A549 treated with Mapracorat at 1 μM for 4 hours (cell line): ENCODE results near the gene NLRP12. TPM values are rescaled to one million over a fixed set of nuclear protein-coding genes. Genes with fewer than 3 reads are reported as not detected.

Source experiments
- total RNA-seq: library from RNA; stranded (reverse); fragments of 200-300 nt; extraction: Qiagen RNA extraction; gene quantifications from 5 replicates; pipeline ENCODE4 v1.2.3, GENCODE V29; 2022

NLRP12 gene
- not detected in 5 replicates for total RNA-seq

GRCh38 chr19:53824134-53824611 lies at the start of gene NLRP12:
TSS of gene NLRP12 (minus strand) at chr19:53824314. CDS start at chr19:53824174, 140 bp downstream.

GRCh38 chr19:53867225-53868090 lies 43.3 kb upstream of the NLRP12 start, which contains the start of gene MYADM:
TSS of gene MYADM (plus strand) at chr19:53867883. CDS start at chr19:53873530, 5,647 bp downstream.

Other genes starting within 250 kb of the NLRP12 start
- gene DPRX, start 192.3 kb downstream of the NLRP12 start, total RNA-seq: not detected in 5 replicates
- gene MYADM, start 43.6 kb upstream of the NLRP12 start, total RNA-seq: 219 to 339 TPM (median 280 TPM) in 5 replicates
- gene PRKCG, start 57.9 kb upstream of the NLRP12 start, total RNA-seq: 3.8 to 7.2 TPM (median 6.5 TPM) in 5 replicates
- 5.5 to 9.3 TPM (median 8.6 TPM) in 5 replicates for gene CACNG7, start 85.0 kb upstream of the NLRP12 start, total RNA-seq
- gene CACNG8, start 138.6 kb upstream of the NLRP12 start, total RNA-seq: 0.73 to 1.2 TPM (median 0.93 TPM) in 5 replicates
- 9.3 to 13.4 TPM (median 12.4 TPM) in 5 replicates for gene CACNG6, start 167.3 kb upstream of the NLRP12 start, total RNA-seq
- gene VSTM1, start 239.6 kb upstream of the NLRP12 start, total RNA-seq: 0.52 to 0.83 TPM (median 0.57 TPM) in 4 of 5 replicates, not detected in the other